Stimulated activated CD8-positive, alpha-beta memory T cell treated with anti-CD3 and anti-CD28 coated beads, Interleukin-12 subunit alpha, Interleukin-12 subunit beta, amount 100 ng/mL, for 4 hours (primary cell): ENCODE measurements around the gene NRF1.
"Not testable (repeated sequence)": the region's sequence is repeated elsewhere in the genome, so short reads cannot be mapped to it uniquely, and the experiment has no call there.

Source experiments
- DNase-seq: peaks from one replicate; pipeline ENCODE4 v3.0.0-alpha.2; 2020; ENCODE audit warnings: low read depth

NRF1 gene

GRCh38 chr7:129607471-129608120 lies 3.9 kb upstream of the NRF1 start:
- DNase-seq = no peak

DNA sequence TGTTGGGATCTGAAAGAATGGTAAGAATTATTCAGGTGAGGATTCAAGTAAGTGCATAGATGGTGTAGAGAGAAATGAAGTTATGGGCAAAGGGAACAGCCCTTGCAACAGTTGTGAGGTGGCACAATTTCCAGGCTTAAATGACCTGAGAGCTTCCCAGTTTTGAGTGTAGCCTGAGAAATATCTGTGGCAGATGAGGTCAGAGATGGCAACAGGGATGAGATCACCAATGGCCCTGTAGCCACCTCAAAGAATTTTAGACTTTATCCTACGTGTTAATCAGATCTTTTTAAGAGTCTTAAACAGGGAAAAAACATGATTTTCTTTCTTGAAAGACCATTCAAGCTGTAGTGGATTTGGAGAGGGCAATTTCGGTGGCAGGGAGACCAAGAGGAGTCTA lies 1.9 kb upstream of the NRF1 start:
- DNase-seq = no peak

- no peak for DNase-seq
Observed at GRCh38 chr7:129610709-129611245, 743 bp upstream of the NRF1 start.

DNA sequence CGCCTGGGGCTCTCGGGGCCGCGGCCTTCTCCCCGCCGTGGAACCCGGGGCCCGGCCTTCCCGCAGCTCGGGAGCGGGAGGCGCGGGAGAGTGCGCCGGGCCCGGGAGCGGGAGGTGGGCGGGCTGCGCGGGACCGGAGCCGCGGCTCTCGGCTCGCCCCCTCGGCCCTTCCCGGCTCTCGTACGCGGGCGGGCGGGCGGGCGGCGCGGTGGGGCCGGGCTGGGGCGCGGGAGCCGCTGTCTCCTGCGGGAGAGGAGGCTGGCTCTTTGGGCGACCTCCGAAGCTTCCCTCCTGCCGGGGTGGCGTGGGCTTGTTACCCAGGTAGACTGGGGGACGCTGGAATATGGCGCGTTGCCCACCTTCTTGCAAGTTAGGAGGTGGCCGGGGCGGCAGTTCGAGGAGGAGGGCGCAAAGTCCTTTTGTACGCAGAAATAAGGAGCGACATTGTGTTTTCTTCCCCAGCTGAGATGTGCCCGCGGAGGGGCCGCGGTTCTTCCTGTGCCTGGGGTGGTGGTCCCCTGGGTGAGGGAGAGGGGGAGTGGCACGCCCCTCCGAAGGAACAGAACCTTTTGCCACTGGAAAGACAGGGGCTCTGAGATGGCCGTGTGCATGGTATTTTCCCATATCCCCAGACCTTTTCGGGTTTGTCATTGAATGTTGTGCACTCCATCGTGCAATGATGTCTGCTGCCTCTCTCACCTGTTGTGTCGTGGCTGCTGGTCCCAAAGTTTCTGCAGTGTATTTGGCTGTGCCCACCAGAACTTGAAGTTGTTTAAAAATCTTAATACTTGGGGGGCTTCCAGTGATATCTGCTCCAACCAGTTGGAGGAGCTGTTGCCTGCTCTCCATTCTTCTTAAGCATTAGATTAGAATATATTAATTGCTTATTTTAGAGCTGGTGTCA lies 844 bp downstream of the NRF1 start:
- DNase-seq = no peak

GRCh38 chr7:129613016-129613337 lies 1.5 kb downstream of the NRF1 start:
- DNase-seq = no peak

- DNase-seq = no peak
Observed at GRCh38 chr7:129615018-129615417, 3.5 kb downstream of the NRF1 start.

- no peak for DNase-seq
Observed at GRCh38 chr7:129616530-129616929, 5.0 kb downstream of the NRF1 start.

DNA sequence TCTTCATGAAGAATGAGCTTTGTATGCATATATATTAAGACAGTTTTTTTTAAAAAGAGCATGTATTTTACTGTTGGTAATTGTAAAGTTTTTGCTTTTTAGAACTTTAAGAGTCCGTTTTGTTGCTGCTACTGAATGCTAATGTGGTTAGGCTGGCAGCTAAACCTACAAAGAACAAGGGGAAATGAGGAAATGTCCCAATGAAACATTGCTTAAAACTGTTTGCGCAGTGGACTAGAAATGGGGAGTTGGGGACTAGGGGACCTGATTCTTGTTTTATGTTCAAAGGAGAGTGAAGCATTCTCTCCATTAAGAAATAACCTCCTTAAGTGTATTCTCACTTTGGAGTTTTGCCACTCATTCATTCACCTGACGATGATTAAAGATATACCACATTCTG lies 5.7 kb downstream of the NRF1 start:
- no peak for DNase-seq

- DNase-seq = no peak
Observed at GRCh38 chr7:129617652-129618051, 6.1 kb downstream of the NRF1 start.

DNA sequence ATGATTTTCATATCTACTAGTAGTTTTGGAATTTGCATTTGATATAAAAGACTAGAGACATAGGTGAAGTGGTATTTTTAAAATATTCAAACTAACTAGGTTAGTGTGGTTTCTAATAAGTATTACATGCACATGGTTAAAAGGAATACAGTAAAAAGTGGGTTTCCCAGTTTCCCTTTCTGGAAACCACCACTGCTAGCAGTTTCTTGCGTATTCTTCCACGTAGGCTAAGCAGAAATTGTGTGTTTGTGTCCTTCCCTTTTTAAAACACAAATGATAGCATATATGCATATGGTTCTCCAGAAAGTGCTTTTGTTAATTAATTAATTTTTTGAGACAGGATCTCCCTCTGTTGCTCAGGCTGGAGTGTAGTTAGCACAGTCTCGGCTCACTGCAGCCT lies 15.4 kb downstream of the NRF1 start:
- no peak for DNase-seq

DNA sequence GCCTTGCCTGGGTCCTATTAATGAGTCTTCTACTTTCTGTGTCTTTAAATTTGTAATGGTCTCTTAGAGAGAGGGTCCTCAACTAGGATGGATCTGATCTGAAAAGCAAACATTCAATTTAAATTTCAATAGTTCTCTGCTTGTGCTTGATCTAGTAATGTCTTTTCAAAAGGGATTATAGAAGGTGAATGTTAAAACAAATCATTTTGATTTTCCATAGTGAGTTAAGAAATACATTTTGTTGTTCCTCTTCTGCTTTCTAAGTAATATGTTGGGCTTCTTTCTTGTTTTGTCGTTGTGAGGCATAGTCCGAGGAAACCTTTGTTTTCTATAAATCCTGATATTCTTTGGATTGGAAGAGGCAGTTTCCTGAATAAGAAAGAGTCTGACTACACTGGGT lies 18.8 kb downstream of the NRF1 start:
- no peak for DNase-seq

GRCh38 chr7:129634361-129635034 lies 23.0 kb downstream of the NRF1 start:
- DNase-seq = no peak

DNA sequence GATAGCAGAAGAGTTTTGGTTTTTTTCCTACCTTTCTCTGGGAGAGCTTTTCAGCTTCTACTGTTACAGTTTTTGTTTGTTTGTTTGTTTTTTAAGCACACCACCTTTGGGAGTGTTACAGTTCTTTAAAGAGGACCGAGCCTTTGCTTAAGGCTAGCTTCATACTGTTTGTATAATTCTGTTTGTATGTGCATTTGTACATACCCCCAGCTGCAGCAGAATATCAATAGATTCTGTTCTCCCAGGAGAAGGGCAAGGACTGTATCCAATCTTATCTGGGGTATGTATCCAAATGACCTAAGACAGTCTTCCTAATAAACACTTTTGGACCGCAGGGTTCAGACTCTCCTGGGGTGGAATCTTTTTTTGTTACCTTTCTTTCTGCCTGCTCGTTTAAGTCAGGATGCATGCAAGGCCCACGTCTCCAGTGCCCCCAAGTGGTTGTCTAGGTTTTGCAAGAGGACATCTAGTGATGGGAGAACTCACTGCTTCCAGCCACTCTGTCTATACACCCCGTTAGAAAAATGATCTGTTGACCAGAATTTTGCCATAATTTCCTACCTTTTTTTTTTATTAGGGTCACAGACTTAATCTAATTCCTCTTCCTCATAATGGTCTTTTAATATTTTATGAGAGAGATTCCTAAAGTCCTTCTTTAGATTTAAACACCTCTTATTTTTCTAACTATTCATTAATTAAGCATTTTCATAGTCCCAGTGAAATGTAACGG lies 23.9 kb downstream of the NRF1 start:
- no peak for DNase-seq

DNA sequence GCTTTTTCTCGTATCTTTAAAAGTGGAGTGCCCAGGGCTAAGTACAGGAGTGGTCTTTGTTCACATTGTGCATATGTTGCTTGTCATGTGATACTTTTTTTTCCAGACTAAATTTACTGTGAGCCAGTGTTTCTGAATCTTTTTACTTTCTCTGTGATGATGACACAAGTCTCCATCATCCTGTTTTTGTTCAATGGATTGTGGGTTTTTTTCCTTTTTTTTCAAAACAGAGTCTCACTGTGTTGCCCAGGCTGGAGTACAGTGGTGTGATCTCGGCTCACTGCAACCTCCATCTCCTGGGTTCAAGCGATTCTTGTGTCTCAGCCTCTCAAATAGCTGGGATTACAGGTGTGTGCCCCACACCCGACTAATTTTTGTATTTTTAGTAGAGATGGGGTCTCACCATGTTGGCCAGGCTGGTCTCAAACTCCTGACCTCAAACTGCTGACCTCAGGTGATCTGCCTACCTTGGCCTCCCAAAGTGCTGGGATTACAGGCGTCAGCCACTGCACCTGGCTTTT lies 24.6 kb downstream of the NRF1 start:
- DNase-seq = not testable (repeated sequence)

DNA sequence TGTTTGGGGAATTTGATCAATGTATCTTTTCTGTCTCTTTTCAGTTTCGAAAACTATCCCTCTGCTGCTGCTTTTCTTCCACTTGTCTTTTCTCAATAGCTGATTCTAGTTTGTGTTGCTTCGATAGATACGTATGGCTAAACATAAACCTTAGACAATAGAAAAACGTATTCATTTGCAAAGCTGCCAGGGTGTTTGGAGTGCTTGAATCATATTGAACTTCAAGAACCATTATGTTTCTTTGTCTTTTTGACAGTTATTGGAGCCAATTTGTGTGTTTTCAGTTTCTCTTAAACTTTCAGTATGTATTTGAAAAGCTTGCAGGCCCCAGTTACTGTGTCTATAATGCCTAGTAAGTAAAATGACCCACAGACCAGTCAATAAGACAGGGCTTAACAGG lies 25.1 kb downstream of the NRF1 start:
- no peak for DNase-seq

DNA sequence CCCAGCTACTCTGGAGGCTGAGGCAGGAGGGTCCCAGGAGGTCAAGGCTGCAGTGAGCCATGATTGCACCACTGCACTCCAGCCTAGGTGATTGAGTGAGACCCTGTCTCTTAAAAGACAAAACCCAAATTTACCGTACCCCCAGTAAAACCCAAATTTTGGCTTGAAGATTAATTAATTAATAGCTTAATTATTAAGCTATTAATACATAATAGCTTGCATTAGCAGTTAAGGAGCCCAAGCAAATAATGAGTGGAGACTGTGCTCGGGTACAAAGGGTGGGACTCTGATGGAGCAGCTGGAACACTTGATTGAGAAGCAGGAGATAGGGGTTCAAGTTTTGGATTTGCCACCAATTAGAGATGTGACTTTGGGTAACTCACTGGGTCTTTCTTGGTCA lies 28.9 kb downstream of the NRF1 start:
- DNase-seq = no peak

DNA sequence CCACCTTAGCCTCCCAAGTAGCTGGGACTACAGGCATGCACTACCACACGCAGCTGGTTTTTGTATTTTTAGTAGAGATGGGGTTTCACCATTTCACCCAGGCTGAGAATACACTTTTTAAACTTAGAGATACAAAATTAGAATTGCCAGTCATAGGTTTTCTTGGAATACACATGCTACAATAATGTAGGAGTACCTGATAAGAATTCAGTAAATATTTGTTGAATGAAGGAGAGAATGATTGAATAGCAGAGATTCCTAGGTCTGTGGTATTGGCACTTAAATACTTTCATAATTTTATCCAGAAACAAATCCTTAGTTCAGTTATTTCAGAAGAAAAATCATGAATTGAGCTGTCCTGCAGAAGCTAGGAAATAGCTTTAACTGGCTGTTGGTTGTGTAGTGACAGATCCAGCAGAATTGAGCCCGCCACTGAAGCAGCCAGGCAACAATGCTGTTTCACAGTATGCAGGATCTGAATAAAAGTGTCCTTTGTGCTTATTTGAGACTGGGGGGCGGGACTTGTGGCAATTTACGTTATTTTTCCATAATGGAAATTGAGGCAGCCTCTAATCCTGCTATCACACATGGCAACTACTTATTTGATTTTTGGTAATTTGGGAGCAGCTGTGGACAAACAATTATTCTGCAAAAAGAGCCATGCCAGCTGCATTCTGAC lies 31.5 kb downstream of the NRF1 start:
- no peak for DNase-seq

DNA sequence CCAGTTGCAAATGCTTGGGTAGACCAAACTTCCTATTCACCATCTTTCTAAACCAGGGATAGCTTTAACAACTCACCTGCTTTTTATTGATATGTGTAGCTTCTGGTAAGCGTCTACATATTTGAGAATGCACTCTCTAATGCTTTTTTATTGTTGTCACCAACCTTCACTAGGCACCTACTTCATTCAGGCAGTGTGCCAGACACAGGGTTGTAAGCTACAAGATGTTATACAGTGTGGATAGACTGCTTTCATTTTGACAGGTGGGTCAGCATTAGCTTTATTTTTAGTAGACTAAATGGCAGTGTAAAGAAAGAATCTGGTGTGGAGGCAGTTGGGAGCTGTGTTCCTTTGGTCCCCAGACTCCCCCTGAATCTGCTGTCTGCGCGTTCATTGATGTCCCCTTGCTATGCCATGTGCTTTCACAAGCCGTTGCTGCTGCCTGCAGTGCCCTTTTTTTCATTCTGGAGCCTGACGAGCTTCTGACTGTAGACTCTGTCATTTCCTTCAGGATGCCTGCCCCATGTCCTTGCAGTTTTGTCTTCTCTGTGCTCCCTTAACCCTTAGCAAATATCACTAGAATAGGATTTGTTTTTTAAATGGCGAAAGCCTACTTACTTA lies 32.1 kb downstream of the NRF1 start:
- DNase-seq = no peak

DNA sequence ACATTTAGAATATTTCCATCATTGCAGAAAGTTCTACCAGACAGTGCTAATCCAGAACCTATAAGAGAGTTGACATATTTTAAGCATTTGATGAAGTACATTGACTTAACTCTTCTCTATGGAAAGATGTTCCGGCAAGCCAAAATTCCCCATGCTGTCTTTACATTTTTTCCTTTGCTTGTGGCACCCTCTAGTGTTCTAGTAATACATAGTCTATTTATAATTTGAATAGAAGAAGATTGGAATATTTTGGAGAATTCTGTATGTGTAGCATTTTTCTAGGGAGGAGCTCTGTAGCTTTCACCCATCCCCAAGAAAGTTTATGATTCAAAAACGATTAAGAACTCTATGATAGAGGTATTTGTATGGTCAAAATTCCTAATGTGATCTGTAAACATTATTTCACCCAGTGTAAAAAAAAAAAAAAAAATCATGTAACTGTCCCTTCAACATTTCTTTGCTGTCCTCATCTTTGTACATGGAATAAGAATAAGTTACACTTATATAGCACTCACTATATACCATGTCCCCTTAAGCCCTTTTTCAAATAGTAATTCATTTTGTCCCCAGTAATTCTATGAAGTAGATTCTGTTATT lies 33.2 kb downstream of the NRF1 start:
- no peak for DNase-seq

GRCh38 chr7:129646369-129647021 lies 35.0 kb downstream of the NRF1 start:
- DNase-seq = no peak
